ENCODE data around the gene C3orf70.

Gene C3orf70

GRCh38 chr3:185042312-185043050, 110.4 kb downstream of the C3orf70 start:
- no peak for DNase-seq

DNA sequence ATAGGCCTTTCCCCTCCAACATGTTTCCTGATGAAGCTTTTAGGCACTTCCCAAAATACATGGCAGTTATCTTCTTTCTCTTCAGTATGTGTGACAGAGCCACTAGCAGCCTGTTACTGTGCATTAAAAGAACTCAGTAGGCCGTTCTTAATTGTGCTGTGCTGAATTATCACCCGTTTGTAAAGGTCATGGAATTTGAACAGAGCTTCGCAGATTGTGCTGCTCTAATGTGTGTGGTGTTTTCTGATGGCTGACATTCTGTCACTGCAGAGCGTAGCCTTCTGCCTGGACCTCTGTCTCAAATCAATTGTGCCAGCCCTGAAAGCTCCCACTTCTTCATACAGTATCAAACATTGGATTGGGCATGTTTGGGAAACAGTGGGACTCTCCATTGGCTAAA, 111.3 kb downstream of the C3orf70 start:
- no peak for DNase-seq

- no peak for DNase-seq
These were observed 112.4 kb downstream of the C3orf70 start for GRCh38 chr3:185040425-185040824.

GRCh38 chr3:185037801-185038200, 115.1 kb downstream of the C3orf70 start:
- DNase-seq, result no peak

- no peak for DNase-seq
These were observed 121.9 kb downstream of the C3orf70 start for GRCh38 chr3:185030951-185031350.

- no peak for DNase-seq
These were observed 122.5 kb downstream of the C3orf70 start for GRCh38 chr3:185030399-185030798.

GRCh38 chr3:185029086-185029485, 123.8 kb downstream of the C3orf70 start:
- no peak for DNase-seq

DNA sequence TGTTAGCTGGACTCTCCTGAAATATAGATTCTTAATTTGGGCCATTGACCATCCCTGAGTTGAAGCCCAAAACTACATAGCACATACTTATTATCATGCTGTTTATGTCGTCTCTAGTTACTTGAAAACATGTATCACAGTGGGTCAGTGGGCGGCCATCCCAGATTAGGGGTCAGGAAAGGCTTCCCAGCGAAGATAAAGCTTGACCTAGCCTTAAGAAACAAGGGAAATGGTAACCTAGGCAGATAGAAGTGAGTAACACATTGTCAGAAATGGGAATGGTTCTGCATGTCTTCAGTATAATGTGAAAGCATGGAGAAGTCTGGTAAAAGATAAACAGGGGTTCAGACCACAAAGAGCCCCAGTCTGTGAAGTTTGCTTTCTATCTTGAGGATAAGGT, 124.7 kb downstream of the C3orf70 start:
- DNase-seq, result no peak
